GM18502 (cell line): ENCODE results near the gene VDAC2.
"Not testable (repeated sequence)": the region's sequence is repeated elsewhere in the genome, so short reads cannot be mapped to it uniquely, and the experiment has no call there.

Source experiments
- ATAC-seq: cut with Tn5 transposase; IDR thresholded peaks from one replicate; pipeline ENCODE4 v1.9.1; 2021; ENCODE audit warnings: mild to moderate bottlenecking; ENCODE audit not compliant: unreplicated experiment, poor library complexity

Gene VDAC2

DNA sequence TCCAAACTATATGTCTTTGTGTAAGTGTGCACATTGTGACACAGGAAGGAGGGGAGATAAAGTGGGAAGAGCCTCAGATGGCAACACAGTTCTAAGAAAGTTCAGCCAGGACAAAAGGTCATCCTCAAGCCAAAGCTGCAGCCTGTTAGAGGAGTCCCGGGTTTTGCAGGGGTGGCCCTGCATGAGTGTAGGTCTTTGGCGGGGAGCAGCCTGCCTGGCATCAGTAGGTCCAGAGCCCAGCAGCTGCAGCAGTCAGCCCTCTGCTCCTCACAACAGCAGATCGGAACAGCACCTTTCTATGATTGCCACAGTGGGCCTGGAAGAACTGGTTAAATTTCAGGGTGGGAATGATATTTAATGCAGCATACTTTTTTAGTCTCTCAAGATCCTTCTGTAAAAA, 13.5 kb upstream of the VDAC2 start:
- no peak for ATAC-seq

DNA sequence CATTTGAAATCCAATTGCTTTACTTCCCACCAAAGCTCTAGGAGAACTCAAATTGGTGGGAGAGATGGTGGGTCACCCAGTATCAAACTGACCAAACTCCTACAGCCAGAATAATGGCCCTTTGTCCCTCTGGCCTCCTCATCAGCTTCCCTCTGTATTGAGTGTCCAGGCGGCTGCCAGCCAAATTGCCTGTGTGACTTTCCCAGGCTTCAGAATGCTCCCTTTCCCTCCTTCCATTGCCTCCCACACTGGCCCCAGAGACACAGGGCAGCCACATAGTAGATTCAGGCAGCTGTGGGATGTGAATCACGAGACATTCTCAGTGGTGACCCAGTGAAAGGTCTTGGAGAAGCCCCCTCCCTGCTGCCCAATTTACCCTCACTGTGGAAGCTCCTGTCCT, 12.7 kb upstream of the VDAC2 start:
- no peak for ATAC-seq

- ATAC-seq = not testable (repeated sequence)
Measured at GRCh38 chr10:75199949-75200348, 10.6 kb upstream of the VDAC2 start.

DNA sequence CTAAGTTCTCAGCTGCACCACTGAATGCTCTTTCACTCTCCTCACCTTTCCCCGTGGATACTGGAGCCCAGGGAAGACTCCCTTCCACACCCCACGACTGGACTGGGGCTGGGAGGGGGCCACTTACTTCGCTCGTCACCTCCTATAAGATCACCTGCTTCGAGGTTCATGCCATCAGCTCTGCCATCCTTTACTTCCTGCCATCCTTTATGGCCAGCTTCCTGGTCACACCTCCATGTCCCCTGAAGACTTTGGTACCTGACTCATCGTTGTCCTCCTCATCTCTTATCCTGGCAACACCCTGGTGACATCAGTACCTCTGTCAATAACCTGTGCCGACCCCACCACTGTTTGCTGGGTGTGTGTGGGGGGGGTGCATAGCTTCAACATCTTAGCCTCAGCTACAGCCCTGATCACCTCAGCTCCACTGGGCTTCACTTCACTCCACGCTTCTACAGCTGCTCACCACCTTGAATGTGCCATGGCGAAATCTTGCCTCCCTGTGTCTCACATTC, 8.7 kb upstream of the VDAC2 start:
- no peak for ATAC-seq

- no peak for ATAC-seq
Measured at GRCh38 chr10:75202321-75203045, 8.1 kb upstream of the VDAC2 start.

DNA sequence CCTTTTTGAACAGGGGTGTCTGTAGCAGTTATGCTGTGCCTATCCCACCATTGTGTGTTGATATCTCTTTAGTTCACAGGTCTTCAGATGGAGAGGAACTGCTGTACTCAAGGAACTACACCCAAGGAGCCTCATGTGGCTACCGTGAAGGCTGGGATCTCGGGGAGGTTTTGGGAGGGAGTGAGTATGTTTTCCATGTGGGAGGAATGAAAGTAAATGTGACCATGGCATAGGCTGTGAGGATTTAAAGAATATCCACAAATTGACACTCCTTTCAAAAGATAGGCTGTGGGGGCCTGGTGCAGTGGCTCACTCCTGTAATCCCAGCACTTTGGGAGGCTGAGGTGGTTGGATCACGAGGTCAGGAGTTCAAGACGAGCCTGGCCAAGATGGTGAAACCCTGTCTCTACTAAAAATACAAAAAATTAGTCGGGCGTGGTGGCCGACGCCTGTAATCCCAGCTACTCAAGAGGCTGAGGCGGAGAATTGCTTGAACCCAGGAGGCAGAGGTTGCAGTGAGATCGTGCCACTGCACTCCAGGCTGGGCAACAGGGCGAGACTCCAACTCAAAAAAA, 7.5 kb upstream of the VDAC2 start:
- not testable (repeated sequence) for ATAC-seq

- no peak for ATAC-seq
Measured at GRCh38 chr10:75203724-75204123, 6.9 kb upstream of the VDAC2 start.

GRCh38 chr10:75205908-75206307, 4.7 kb upstream of the VDAC2 start:
- no peak for ATAC-seq

DNA sequence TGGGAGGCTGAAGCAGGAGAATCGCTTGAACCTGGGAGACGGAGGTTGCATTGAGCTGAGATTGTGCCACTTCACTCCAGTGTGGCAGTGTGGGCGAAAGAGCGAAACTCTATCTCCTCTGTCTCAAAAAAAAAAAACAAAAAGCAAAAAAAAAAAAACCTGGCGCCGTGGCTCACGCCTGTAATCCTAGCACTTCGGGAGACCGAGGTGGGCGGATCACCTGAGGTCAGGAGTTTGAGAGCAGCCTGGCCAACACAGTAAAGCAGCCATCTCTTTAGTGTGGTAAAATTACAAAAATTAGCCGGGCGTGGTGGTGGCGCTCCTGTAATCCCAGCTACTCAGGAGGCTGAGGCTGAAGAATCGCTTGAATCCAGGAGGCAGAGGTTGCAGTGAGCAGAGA, 4.0 kb upstream of the VDAC2 start:
- not testable (repeated sequence) for ATAC-seq

GRCh38 chr10:75207079-75207856, 3.3 kb upstream of the VDAC2 start:
- no peak for ATAC-seq

DNA sequence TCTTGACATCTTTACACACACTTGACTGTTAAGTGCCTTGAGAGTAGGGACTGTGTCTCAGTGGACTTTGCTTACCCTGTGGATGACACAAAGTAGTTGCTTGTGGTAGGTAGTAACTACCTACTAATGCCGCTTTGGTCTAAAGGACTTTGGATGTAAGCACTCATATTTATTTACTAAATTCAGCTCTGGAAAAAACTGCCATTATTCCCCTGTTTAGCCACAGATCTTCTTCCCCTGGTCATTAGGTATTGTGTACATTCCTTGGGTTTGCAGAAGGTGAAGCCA, 2.8 kb upstream of the VDAC2 start:
- no peak for ATAC-seq

GRCh38 chr10:75208181-75208580, 2.4 kb upstream of the VDAC2 start:
- no peak for ATAC-seq

- no peak for ATAC-seq
Measured at GRCh38 chr10:75209086-75209920, 1.3 kb upstream of the VDAC2 start.

- ATAC-seq = peak; percentile 61
Measured at GRCh38 chr10:75209921-75210281, 695 bp upstream of the VDAC2 start.

GRCh38 chr10:75211007-75211691, 553 bp downstream of the VDAC2 start:
- ATAC-seq = no peak

- no peak for ATAC-seq
Measured at GRCh38 chr10:75212343-75212742, 1.7 kb downstream of the VDAC2 start.

- ATAC-seq = no peak
Measured at GRCh38 chr10:75220274-75220673, 9.7 kb downstream of the VDAC2 start.

GRCh38 chr10:75221492-75221891, 10.9 kb downstream of the VDAC2 start:
- not testable (repeated sequence) for ATAC-seq

DNA sequence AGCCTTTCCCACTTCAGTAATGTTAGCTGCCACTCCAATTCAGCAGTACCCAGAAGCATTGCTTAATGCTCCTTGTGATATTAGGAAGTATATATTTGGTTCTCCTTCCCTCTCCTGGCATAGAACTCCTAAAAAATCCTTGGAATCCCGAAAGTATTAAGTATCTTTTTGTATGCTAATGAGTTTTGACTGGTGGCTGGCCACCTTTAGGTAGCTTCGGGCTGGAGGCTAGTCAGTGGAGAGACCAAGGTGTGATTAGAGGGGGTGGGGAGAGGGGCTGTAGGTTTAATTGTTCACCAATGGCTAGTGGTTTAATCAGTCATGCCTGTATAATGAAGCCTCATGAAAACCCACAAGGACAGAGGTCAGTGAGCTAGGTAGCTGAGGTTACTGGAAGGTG, 12.9 kb downstream of the VDAC2 start:
- ATAC-seq = no peak

DNA sequence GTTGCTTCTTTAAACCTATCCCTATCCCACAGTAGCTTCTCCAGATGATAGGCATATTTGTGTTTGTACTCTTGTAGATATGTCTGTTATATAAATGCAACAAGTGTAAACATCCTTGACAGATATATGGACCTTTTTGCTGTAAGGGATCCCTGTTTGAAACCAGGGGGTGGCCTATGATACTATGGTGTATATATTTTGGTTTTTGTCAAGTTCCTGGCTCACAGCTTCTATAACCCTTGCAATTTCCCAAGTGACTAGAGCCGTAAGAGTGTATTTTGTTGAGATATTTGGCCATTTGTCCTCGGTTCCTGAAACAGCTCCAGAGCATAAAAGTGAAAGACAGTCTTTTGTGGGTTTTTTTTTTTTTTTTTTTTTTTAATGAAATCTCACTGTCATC, 15.5 kb downstream of the VDAC2 start:
- no peak for ATAC-seq
